ENCODE measurements around the gene CELF2. TPM values are rescaled to one million over a fixed set of nuclear protein-coding genes. Genes with fewer than 3 reads are reported as not detected.
A peak's percentile ranks its signal among the peaks of the same experiment; 100 is the strongest.
"Not testable (repeated sequence)": the region's sequence is repeated elsewhere in the genome, so short reads cannot be mapped to it uniquely, and the experiment has no call there.

Gene CELF2
- total RNA-seq, 1 donor from 2014 or later: 110 TPM

GRCh38 chr10:11125004-11125403 lies 107.3 kb downstream of the CELF2 start:
- Histone ChIP-seq H3K4me1 (no peaks in the 10 kb centered on the region), H3K27me3 (no peaks in the 10 kb centered on the region), H3K9me3 (no peaks in the 10 kb centered on the region), H3K4me3 (no peak overlapping the region), H3K36me3 (no peaks in the 10 kb centered on the region), H3K27ac (no peak overlapping the region)
- DNase-seq: no peak
- TF ChIP-seq CTCF (IDR thresholded peaks at IDR 0.05): no peak
- intact Hi-C loops (cut with DNase I): no loop called here
- no peak for ATAC-seq

GRCh38 chr10:11127017-11127416 lies 109.3 kb downstream of the CELF2 start:
- H3K4me1 ChIP-seq; DNase-seq; ATAC-seq; H3K36me3 ChIP-seq; intact Hi-C loops (cut with DNase I); H3K27ac ChIP-seq; H3K4me3 ChIP-seq; H3K9me3 ChIP-seq; H3K27me3 ChIP-seq: not testable (repeated sequence)

- no peaks in the 10 kb centered on the region for H3K4me1 ChIP-seq
- H3K36me3 ChIP-seq: no peaks in the 10 kb centered on the region
- H3K4me3 ChIP-seq: no peak overlapping the region
- ATAC-seq: peak; percentile 38
- no peaks in the 10 kb centered on the region for H3K27me3 ChIP-seq
- no peak for DNase-seq
- H3K27ac ChIP-seq: no peak overlapping the region
- H3K9me3 ChIP-seq: no peaks in the 10 kb centered on the region
- no peak for TF ChIP-seq CTCF (IDR thresholded peaks at IDR 0.05)
- intact Hi-C loops (cut with DNase I): no loop called here
These were observed 113.5 kb downstream of the CELF2 start for GRCh38 chr10:11131112-11131639.

GRCh38 chr10:11134411-11134810 lies 116.7 kb downstream of the CELF2 start:
- ATAC-seq (no peak), DNase-seq (no peak)
- Histone ChIP-seq H3K27ac (no peak overlapping the region), H3K4me1 (no peaks in the 10 kb centered on the region), H3K4me3 (no peak overlapping the region), H3K36me3 (no peaks in the 10 kb centered on the region), H3K27me3 (no peaks in the 10 kb centered on the region), H3K9me3 (no peaks in the 10 kb centered on the region)
- intact Hi-C loops (cut with DNase I): no loop called here
- no peak for TF ChIP-seq CTCF (IDR thresholded peaks at IDR 0.05)

GRCh38 chr10:11135709-11136108 lies 118.0 kb downstream of the CELF2 start:
- H3K27me3 ChIP-seq: no peaks in the 10 kb centered on the region
- H3K9me3 ChIP-seq: no peaks in the 10 kb centered on the region
- no peak for DNase-seq
- no peaks in the 10 kb centered on the region for H3K4me1 ChIP-seq
- no peak for TF ChIP-seq CTCF (IDR thresholded peaks at IDR 0.05)
- no peak overlapping the region for H3K27ac ChIP-seq
- intact Hi-C loops (cut with DNase I): no loop called here
- no peak overlapping the region for H3K4me3 ChIP-seq
- no peaks in the 10 kb centered on the region for H3K36me3 ChIP-seq
- ATAC-seq: peak; percentile 42

- intact Hi-C loops (cut with DNase I): no loop called here
- TF ChIP-seq CTCF (IDR thresholded peaks at IDR 0.05): no peak
- no peaks in the 10 kb centered on the region for H3K9me3 ChIP-seq
- ATAC-seq (no peak), DNase-seq (no peak)
- H3K4me3 ChIP-seq: no peak overlapping the region
- H3K4me1 ChIP-seq: no peaks in the 10 kb centered on the region
- no peaks in the 10 kb centered on the region for H3K36me3 ChIP-seq
- H3K27ac ChIP-seq: no peak overlapping the region
- H3K27me3 ChIP-seq: no peaks in the 10 kb centered on the region
These were observed 120.8 kb downstream of the CELF2 start for GRCh38 chr10:11138314-11139033.
